ENCODE data around the gene CTBP2.

CTBP2 gene

GRCh38 chr10:125145636-125146035, 14.7 kb downstream of the CTBP2 start:
- Histone ChIP-seq H3K23ac (ENCODE audit: low read depth, low read length, poor library complexity) (no peak overlapping the region), H3K4me3 (ENCODE audit: low read length in 2 of 2) (no peak overlapping the region), H3K9ac (ENCODE audit: low read depth, low read length, poor library complexity) (no peak overlapping the region), H2BK15ac (ENCODE audit: low read length) (no peak overlapping the region), H3K14ac (ENCODE audit: low read length) (no peak overlapping the region), H4K91ac (ENCODE audit: low read depth, low read length, poor library complexity) (no peak overlapping the region), H3K9me3 (replicated peaks in 1 of 2; ENCODE audit: control insufficient read depth in 2 of 2, insufficient read depth in 1 of 2, low read depth in 1 of 2, low read length in 2 of 2) (peaks cover 0 to 3% of the 10 kb centered on the region in 2 donors), H3K4me1 (ENCODE audit: control insufficient read depth in 2 of 2, insufficient read depth in 1 of 2, low read depth in 1 of 2, low read length in 2 of 2) (peaks cover 0 to 30% of the 10 kb centered on the region in 2 donors), H3K36me3 (replicated peaks in 1 of 2; ENCODE audit: control insufficient read depth in 2 of 2, insufficient read depth in 2 of 2, low read length in 2 of 2) (peaks cover 7 to 57% of the 10 kb centered on the region in 2 donors), H4K8ac (ENCODE audit: low read depth, low read length) (no peak overlapping the region), H3K4ac (ENCODE audit: low read length) (no peak overlapping the region), H3K27me3 (ENCODE audit: control insufficient read depth in 3 of 3, insufficient read depth in 3 of 3, low read depth in 1 of 3, low read length in 3 of 3) (peaks cover 0 to 2% (median 0%) of the 10 kb centered on the region in 3 experiments), H2AFZ (ENCODE audit: low read length) (no peak overlapping the region), H2BK5ac (ENCODE audit: low read length) (no peak overlapping the region), H2BK120ac (ENCODE audit: low read depth, low read length) (no peak overlapping the region), H3K4me2 (ENCODE audit: insufficient read depth, low read length, poor library complexity, severe bottlenecking) (no peak overlapping the region), H2AK5ac (ENCODE audit: low read depth, low read length) (no peak overlapping the region), H3K79me1 (ENCODE audit: low read depth, low read length) (peaks cover 26% of the 10 kb centered on the region), H3K27ac (replicated peaks; ENCODE audit: low read length) (no peak overlapping the region), H3K18ac (ENCODE audit: low read length) (no peak overlapping the region), H2BK12ac (ENCODE audit: low read length) (no peak overlapping the region)
- DNase-seq (ENCODE audit: low spot score): no peak
- no CpG with 5 or more reads among the region's 5 CpGs for WGBS, 2 donors (ENCODE audit: extremely low coverage in 2 of 2, insufficient read length in 2 of 2, insufficient replicate concordance in 1 of 2)

GRCh38 chr10:125144693-125145623, 15.4 kb downstream of the CTBP2 start:
- Histone ChIP-seq H3K27me3 (ENCODE audit: control insufficient read depth in 3 of 3, insufficient read depth in 3 of 3, low read depth in 1 of 3, low read length in 3 of 3) (peaks cover 0 to 2% (median 0%) of the 10 kb centered on the region in 3 experiments), H3K79me1 (ENCODE audit: low read depth, low read length) (peaks cover 23% of the 10 kb centered on the region), H3K9me3 (replicated peaks in 1 of 2; ENCODE audit: control insufficient read depth in 2 of 2, insufficient read depth in 1 of 2, low read depth in 1 of 2, low read length in 2 of 2) (peaks cover 0 to 3% of the 10 kb centered on the region in 2 donors), H2AFZ (ENCODE audit: low read length) (no peak overlapping the region), H3K4ac (ENCODE audit: low read length) (no peak overlapping the region), H3K36me3 (replicated peaks in 1 of 2; ENCODE audit: control insufficient read depth in 2 of 2, insufficient read depth in 2 of 2, low read length in 2 of 2) (peaks cover 7 to 53% of the 10 kb centered on the region in 2 donors), H3K4me2 (ENCODE audit: insufficient read depth, low read length, poor library complexity, severe bottlenecking) (no peak overlapping the region), H3K4me1 (ENCODE audit: control insufficient read depth in 2 of 2, insufficient read depth in 1 of 2, low read depth in 1 of 2, low read length in 2 of 2) (peaks cover 0 to 26% of the 10 kb centered on the region in 2 donors), H2BK5ac (ENCODE audit: low read length) (no peak overlapping the region), H2BK15ac (ENCODE audit: low read length) (no peak overlapping the region), H3K9ac (ENCODE audit: low read depth, low read length, poor library complexity) (no peak overlapping the region), H3K14ac (ENCODE audit: low read length) (no peak overlapping the region), H2BK120ac (ENCODE audit: low read depth, low read length) (no peak overlapping the region), H3K23ac (ENCODE audit: low read depth, low read length, poor library complexity) (no peak overlapping the region), H3K18ac (ENCODE audit: low read length) (no peak overlapping the region), H2BK12ac (ENCODE audit: low read length) (no peak overlapping the region), H4K91ac (ENCODE audit: low read depth, low read length, poor library complexity) (no peak overlapping the region), H4K8ac (ENCODE audit: low read depth, low read length) (no peak overlapping the region), H3K4me3 (ENCODE audit: low read length in 2 of 2) (no peak overlapping the region), H3K27ac (replicated peaks; ENCODE audit: low read length) (no peak overlapping the region), H2AK5ac (ENCODE audit: low read depth, low read length) (no peak overlapping the region)
- WGBS, 2 donors (ENCODE audit: extremely low coverage in 2 of 2, insufficient read length in 2 of 2, insufficient replicate concordance in 1 of 2): no CpG with 5 or more reads among the region's 13 CpGs
- DNase-seq (ENCODE audit: low spot score): no peak

DNA sequence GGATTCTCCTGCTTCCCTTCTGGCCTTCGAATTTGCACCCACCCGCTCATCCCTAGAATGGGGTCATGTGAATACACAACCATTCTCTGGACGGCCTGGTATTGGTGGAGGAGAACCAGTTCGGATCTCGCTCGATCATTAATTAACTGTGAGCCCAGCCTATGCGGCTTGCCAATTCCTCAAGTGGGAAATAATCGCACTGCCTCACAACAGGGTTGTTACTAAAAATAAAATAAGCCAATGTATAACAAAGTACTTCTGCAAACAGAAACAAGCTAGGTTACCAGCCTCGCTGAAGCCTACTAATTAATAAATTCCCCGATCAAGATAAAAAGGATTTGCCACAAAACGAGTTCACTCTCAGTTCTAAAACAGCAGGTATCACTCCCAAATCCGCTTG, 16.2 kb downstream of the CTBP2 start:
- no peak overlapping the region for H3K9ac ChIP-seq (ENCODE audit: low read depth, low read length, poor library complexity)
- H4K8ac ChIP-seq (ENCODE audit: low read depth, low read length): no peak overlapping the region
- H2BK15ac ChIP-seq (ENCODE audit: low read length): no peak overlapping the region
- no peak overlapping the region for H3K18ac ChIP-seq (ENCODE audit: low read length)
- H2AFZ ChIP-seq (ENCODE audit: low read length): no peak overlapping the region
- no peak overlapping the region for H2BK5ac ChIP-seq (ENCODE audit: low read length)
- H3K9me3 ChIP-seq (replicated peaks in 1 of 2; ENCODE audit: control insufficient read depth in 2 of 2, insufficient read depth in 1 of 2, low read depth in 1 of 2, low read length in 2 of 2): peaks cover 0 to 3% of the 10 kb centered on the region in 2 donors
- H3K4ac ChIP-seq (ENCODE audit: low read length): no peak overlapping the region
- WGBS, 2 donors (ENCODE audit: extremely low coverage in 2 of 2, insufficient read length in 2 of 2, insufficient replicate concordance in 1 of 2): no CpG with 5 or more reads among the region's 12 CpGs
- H3K4me2 ChIP-seq (ENCODE audit: insufficient read depth, low read length, poor library complexity, severe bottlenecking): no peak overlapping the region
- no peak overlapping the region for H2BK120ac ChIP-seq (ENCODE audit: low read depth, low read length)
- no peak overlapping the region for H3K27ac ChIP-seq (replicated peaks; ENCODE audit: low read length)
- peaks cover 9 to 53% of the 10 kb centered on the region in 2 donors for H3K36me3 ChIP-seq (replicated peaks in 1 of 2; ENCODE audit: control insufficient read depth in 2 of 2, insufficient read depth in 2 of 2, low read length in 2 of 2)
- H3K79me1 ChIP-seq (ENCODE audit: low read depth, low read length): peaks cover 18% of the 10 kb centered on the region
- H3K23ac ChIP-seq (ENCODE audit: low read depth, low read length, poor library complexity): no peak overlapping the region
- peaks cover 0 to 2% (median 0%) of the 10 kb centered on the region in 3 experiments for H3K27me3 ChIP-seq (ENCODE audit: control insufficient read depth in 3 of 3, insufficient read depth in 3 of 3, low read depth in 1 of 3, low read length in 3 of 3)
- H3K14ac ChIP-seq (ENCODE audit: low read length): no peak overlapping the region
- no peak overlapping the region for H2BK12ac ChIP-seq (ENCODE audit: low read length)
- no peak overlapping the region for H3K4me3 ChIP-seq (ENCODE audit: low read length in 2 of 2)
- no peak overlapping the region for H4K91ac ChIP-seq (ENCODE audit: low read depth, low read length, poor library complexity)
- no peak overlapping the region for H2AK5ac ChIP-seq (ENCODE audit: low read depth, low read length)
- peaks cover 0 to 19% of the 10 kb centered on the region in 2 donors for H3K4me1 ChIP-seq (ENCODE audit: control insufficient read depth in 2 of 2, insufficient read depth in 1 of 2, low read depth in 1 of 2, low read length in 2 of 2)
- DNase-seq (ENCODE audit: low spot score): no peak

GRCh38 chr10:125142946-125143345, 17.4 kb downstream of the CTBP2 start:
- H3K79me1 ChIP-seq (ENCODE audit: low read depth, low read length): peaks cover 18% of the 10 kb centered on the region
- H4K91ac ChIP-seq (ENCODE audit: low read depth, low read length, poor library complexity): no peak overlapping the region
- H3K4ac ChIP-seq (ENCODE audit: low read length): no peak overlapping the region
- H3K14ac ChIP-seq (ENCODE audit: low read length): no peak overlapping the region
- H3K27ac ChIP-seq (replicated peaks; ENCODE audit: low read length): no peak overlapping the region
- H2AK5ac ChIP-seq (ENCODE audit: low read depth, low read length): no peak overlapping the region
- no peak overlapping the region for H2BK120ac ChIP-seq (ENCODE audit: low read depth, low read length)
- no peak overlapping the region for H3K4me2 ChIP-seq (ENCODE audit: insufficient read depth, low read length, poor library complexity, severe bottlenecking)
- H3K4me1 ChIP-seq (ENCODE audit: control insufficient read depth in 2 of 2, insufficient read depth in 1 of 2, low read depth in 1 of 2, low read length in 2 of 2): peaks cover 0 to 13% of the 10 kb centered on the region in 2 donors
- H2BK12ac ChIP-seq (ENCODE audit: low read length): no peak overlapping the region
- DNase-seq (ENCODE audit: low spot score): no peak
- peaks cover 0 to 2% (median 0%) of the 10 kb centered on the region in 3 experiments for H3K27me3 ChIP-seq (ENCODE audit: control insufficient read depth in 3 of 3, insufficient read depth in 3 of 3, low read depth in 1 of 3, low read length in 3 of 3)
- no peak overlapping the region for H2BK15ac ChIP-seq (ENCODE audit: low read length)
- H3K9ac ChIP-seq (ENCODE audit: low read depth, low read length, poor library complexity): no peak overlapping the region
- no peak overlapping the region for H4K8ac ChIP-seq (ENCODE audit: low read depth, low read length)
- peaks cover 12 to 53% of the 10 kb centered on the region in 2 donors for H3K36me3 ChIP-seq (replicated peaks in 1 of 2; ENCODE audit: control insufficient read depth in 2 of 2, insufficient read depth in 2 of 2, low read length in 2 of 2)
- no peak overlapping the region for H3K4me3 ChIP-seq (ENCODE audit: low read length in 2 of 2)
- H3K9me3 ChIP-seq (replicated peaks in 1 of 2; ENCODE audit: control insufficient read depth in 2 of 2, insufficient read depth in 1 of 2, low read depth in 1 of 2, low read length in 2 of 2): peaks cover 0 to 3% of the 10 kb centered on the region in 2 donors
- no peak overlapping the region for H2BK5ac ChIP-seq (ENCODE audit: low read length)
- H3K18ac ChIP-seq (ENCODE audit: low read length): no peak overlapping the region
- H2AFZ ChIP-seq (ENCODE audit: low read length): no peak overlapping the region
- no CpG with 5 or more reads among the region's 9 CpGs for WGBS, 2 donors (ENCODE audit: extremely low coverage in 2 of 2, insufficient read length in 2 of 2, insufficient replicate concordance in 1 of 2)
- no peak overlapping the region for H3K23ac ChIP-seq (ENCODE audit: low read depth, low read length, poor library complexity)
